HG03457 (cell line): ENCODE results near the gene SMPD2.
A peak's percentile ranks its signal among the peaks of the same experiment; 100 is the strongest.

Experiments used
- ATAC-seq: cut with Tn5 transposase; IDR thresholded peaks from one replicate; pipeline ENCODE4 v1.9.1; 2021; ENCODE audit warnings: moderate number of reproducible peaks; ENCODE audit not compliant: unreplicated experiment

The SMPD2 gene

GRCh38 chr6:109446541-109446940 lies 6.0 kb downstream of the SMPD2 start:
- ATAC-seq, result no peak

GRCh38 chr6:109447087-109447486 lies 6.6 kb downstream of the SMPD2 start:
- ATAC-seq, result no peak

- ATAC-seq, result no peak
Observed at GRCh38 chr6:109447878-109448555, 7.5 kb downstream of the SMPD2 start.

GRCh38 chr6:109448615-109449014 lies 8.1 kb downstream of the SMPD2 start:
- no peak for ATAC-seq

- ATAC-seq, result no peak
Observed at GRCh38 chr6:109449064-109449794, 8.7 kb downstream of the SMPD2 start.

GRCh38 chr6:109449795-109450673 lies 9.5 kb downstream of the SMPD2 start:
- ATAC-seq, result no peak

GRCh38 chr6:109450801-109451200 lies 10.3 kb downstream of the SMPD2 start:
- no peak for ATAC-seq

GRCh38 chr6:109451376-109451775 lies 10.9 kb downstream of the SMPD2 start:
- no peak for ATAC-seq

GRCh38 chr6:109452181-109452580 lies 11.7 kb downstream of the SMPD2 start:
- no peak for ATAC-seq

- ATAC-seq, result no peak
Observed at GRCh38 chr6:109453156-109453555, 12.6 kb downstream of the SMPD2 start.

GRCh38 chr6:109453594-109454495 lies 13.3 kb downstream of the SMPD2 start:
- ATAC-seq, result no peak

GRCh38 chr6:109454496-109455436 lies 14.2 kb downstream of the SMPD2 start:
- ATAC-seq, result peak; percentile 19

GRCh38 chr6:109455437-109456110 lies 15.1 kb downstream of the SMPD2 start, which contains the start of gene MICAL1:
MICAL1 (minus strand) TSS chr6:109455772; CDS start chr6:109454196, 1,576 bp downstream.
- peak; percentile 41 for ATAC-seq

GRCh38 chr6:109456111-109456583 lies 15.6 kb downstream of the SMPD2 start:
- peak; percentile 2 for ATAC-seq

- no peak for ATAC-seq
Observed at GRCh38 chr6:109456710-109457561, 16.4 kb downstream of the SMPD2 start.

GRCh38 chr6:109457562-109457996 lies 17.1 kb downstream of the SMPD2 start:
- ATAC-seq, result no peak

- ATAC-seq, result peak; percentile 32
Observed at GRCh38 chr6:109458774-109459531, 18.4 kb downstream of the SMPD2 start.
